GM12891 (cell line): ENCODE measurements around the gene APLP2.
A peak's percentile ranks its signal among the peaks of the same experiment; 100 is the strongest.
"Not testable (repeated sequence)": the region's sequence is repeated elsewhere in the genome, so short reads cannot be mapped to it uniquely, and the experiment has no call there.

Experiments used
- DNase-seq: peaks from one replicate; pipeline ENCODE4 v3.0.0; 2011; ENCODE audit warnings: low spot score; ENCODE audit not compliant: insufficient read length
- FAIRE-seq: peaks from 2 replicates; lab custom pipeline; 2011; peaks lifted over from hg19 to GRCh38; lab: Jason Lieb, UNC
- PAX5 ChIP-seq: IDR thresholded peaks from 2 replicates; pipeline ENCODE4 v1.6.1; 2011; ENCODE audit warnings: low read length, moderate library complexity, mild to moderate bottlenecking; ENCODE audit not compliant: insufficient read depth, severe bottlenecking
- POLR2A ChIP-seq: IDR thresholded peaks from 2 replicates; pipeline ENCODE4 v1.6.1; 2011; ENCODE audit warnings: low read depth, low read length, control low read depth
- POLR2AphosphoS5 ChIP-seq: IDR thresholded peaks from 2 replicates; pipeline ENCODE4 v1.6.1; 2011; ENCODE audit warnings: low read depth, low read length, control low read depth
- POU2F2 ChIP-seq: IDR thresholded peaks from 2 replicates; pipeline ENCODE4 v1.6.1; 2011; ENCODE audit warnings: low read depth, mild to moderate bottlenecking, control low read depth, low read length, moderate library complexity
- SPI1 ChIP-seq: IDR thresholded peaks from 2 replicates; pipeline ENCODE4 v1.6.1; 2011; ENCODE audit warnings: low read depth, low read length, control low read depth
- TAF1 ChIP-seq: IDR thresholded peaks from 2 replicates; pipeline ENCODE4 v1.6.1; 2011; ENCODE audit warnings: low read depth, low read length, control low read depth

Gene APLP2

DNA sequence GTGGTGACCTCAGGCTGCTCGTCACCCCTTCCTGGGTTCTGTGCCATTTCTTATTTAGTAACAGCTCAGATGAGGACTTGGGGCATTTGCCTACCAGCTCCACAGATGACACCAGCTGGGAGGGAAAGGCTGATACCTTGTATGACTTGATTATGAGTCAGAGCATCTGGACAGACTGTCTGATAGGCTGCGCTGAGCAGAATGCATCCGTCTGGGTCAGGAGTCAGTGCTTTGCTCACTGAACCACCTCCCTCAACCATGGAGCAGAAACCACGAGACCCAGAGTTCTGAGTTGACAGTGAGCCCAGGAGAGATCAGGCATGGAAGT lies 96.7 kb downstream of the APLP2 start:
- DNase-seq, result no peak
- TF ChIP-seq TAF1 (no peak), POU2F2 (no peak), PAX5 (no peak), SPI1 (no peak), POLR2AphosphoS5 (no peak), POLR2A (no peak)
- FAIRE-seq, result peak; percentile 78

DNA sequence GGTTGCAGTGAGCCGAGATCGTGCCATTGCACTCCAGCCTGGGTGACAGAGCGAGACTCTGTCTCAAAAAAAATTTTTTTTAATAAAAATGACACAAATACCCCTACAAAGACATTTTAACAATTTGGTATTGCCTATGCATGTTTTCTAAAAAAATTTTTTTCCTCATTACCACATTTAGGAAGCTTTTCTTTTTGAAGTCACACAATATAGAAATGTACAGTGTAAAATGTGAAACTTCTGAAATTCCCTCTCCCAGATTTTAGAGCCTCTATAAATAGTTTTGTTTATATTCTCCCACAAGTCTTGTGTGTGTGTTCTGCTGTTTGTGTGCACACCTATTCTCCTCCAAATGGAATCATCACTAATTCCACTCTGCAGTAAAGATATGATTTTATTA lies 97.5 kb downstream of the APLP2 start:
- DNase-seq, result no peak
- no peak for FAIRE-seq
- no peak for TF ChIP-seq POLR2A
- no peak for TF ChIP-seq PAX5
- no peak for TF ChIP-seq TAF1
- TF ChIP-seq SPI1, result no peak
- no peak for TF ChIP-seq POLR2AphosphoS5
- TF ChIP-seq POU2F2, result no peak

DNA sequence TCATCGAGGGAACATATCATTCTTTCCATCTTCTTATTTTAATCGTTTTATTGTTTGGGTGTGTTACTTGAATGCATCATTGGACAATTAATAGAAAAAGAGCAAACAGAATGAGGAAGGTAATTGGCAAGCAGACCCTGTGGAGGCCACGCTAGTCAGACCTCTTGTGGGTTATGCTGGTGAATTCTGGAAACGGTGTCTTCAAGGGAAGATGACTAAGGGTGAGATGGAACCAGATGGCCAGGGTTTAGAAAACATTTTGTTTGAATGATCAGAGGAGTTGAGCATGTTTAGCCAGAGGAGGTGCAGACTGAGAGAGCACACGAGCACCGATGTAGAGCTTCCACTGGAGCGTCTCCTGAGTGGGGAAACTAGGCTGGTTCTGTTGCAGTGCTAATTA lies 98.4 kb downstream of the APLP2 start:
- DNase-seq (no peak), FAIRE-seq (no peak)
- TF ChIP-seq POLR2A (no peak), SPI1 (no peak), TAF1 (no peak), POLR2AphosphoS5 (no peak), PAX5 (no peak), POU2F2 (no peak)

DNA sequence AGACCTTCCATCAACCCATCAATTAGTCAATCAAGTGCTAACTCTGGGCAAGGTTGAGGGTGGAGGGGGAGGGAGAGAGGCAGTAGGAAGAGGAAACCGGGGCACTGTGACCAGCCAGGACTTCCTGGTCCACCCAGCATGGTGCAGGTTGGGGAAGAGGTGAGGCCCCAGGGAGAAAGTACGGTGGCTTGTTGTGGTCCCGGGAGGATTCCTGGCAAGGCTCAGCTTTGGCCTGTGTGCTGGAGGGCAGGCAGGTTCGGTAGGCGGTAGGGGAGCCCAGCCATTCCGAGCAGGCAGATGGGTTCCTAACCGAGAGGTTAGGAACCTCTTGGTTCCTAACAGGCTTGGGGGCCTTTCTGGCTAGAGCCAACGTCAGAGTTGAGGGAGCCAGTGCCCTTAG lies 100.7 kb downstream of the APLP2 start:
- FAIRE-seq (no peak), DNase-seq (no peak)
- TF ChIP-seq POU2F2 (no peak), POLR2AphosphoS5 (no peak), SPI1 (no peak)

DNA sequence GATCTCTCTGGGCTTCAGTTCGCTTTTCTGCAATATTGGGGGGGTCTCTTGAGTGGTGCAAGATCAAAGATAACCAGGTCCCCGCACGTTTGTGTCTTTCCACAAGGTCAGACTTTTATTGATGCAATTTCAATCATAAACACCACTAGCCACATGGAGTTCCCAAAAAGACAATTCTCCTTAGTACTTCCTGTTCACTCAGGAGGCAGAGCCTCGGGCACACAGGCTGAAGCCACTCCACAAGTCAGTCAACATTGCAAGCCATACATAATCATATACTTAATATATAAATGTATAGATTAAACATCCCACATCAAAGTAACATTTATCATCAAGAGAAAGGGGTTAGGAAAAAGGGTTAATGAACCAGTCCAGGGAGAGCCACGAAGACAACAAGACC lies 101.8 kb downstream of the APLP2 start:
- TF ChIP-seq SPI1 (no peak), POLR2AphosphoS5 (no peak), POLR2A (no peak), TAF1 (no peak), PAX5 (no peak), POU2F2 (no peak)
- FAIRE-seq, result no peak
- DNase-seq, result no peak

DNA sequence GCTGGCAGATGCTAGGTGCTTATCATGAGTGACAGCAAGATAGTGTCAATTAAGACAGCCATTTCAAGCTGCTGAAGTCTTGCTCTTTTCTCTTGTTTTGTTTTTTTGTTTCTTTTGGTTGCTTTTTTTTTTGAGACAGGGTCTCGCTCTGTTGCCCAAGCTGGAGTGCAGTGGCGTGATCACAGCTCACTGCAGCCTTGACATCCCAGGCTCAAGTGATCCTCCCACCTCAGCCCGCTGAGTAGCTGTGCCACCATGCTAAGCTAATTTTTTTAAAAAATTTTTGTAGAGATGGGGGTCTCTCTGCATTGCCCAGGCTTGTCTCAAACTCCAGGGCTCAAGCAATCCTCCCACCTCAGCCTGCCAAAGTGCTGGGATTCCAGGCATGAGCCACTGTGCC lies 102.3 kb downstream of the APLP2 start:
- FAIRE-seq, DNase-seq: not testable (repeated sequence)

DNA sequence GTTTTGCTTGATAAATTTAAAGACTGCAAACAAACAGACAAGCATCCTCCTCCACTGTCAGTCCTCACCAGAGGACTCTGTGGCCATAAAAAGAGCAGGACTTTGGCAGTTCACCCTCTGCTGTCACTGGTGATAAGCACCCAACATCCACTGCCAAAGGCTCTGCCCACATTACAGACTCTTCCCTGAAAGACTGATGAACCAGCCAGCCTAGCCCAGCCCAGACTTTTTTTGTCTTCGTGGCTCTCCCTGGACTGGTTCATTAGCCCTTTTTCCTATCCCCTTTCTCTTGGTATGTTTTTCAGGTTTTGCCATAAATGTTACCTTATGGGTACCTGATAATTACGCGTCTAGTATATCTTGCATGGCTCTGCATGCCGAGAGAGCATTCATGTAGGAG lies 104.9 kb downstream of the APLP2 start:
- FAIRE-seq, result no peak
- DNase-seq, result no peak
- TF ChIP-seq TAF1, result no peak
- TF ChIP-seq POU2F2, result no peak
- TF ChIP-seq POLR2A, result no peak
- no peak for TF ChIP-seq PAX5
- TF ChIP-seq SPI1, result no peak
- no peak for TF ChIP-seq POLR2AphosphoS5

DNA sequence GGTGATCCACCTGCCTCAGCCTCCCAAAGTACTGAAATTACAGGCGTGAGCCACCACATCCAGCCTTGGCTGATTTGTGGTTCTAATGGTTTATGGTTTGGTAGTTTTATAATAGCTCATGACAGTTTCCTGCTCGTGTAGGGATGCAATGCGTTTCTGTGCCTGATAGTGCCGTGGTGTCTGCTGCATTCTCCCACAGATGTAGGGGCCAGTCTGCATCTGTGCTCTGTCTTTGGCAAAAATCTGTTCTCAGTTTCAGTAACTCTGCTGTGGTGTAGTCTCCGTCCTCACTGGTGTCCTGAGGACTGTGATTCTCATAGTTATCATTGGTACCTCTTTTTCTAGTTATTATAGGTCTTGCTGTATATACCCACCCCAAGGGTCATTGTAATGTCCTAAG lies 106.2 kb downstream of the APLP2 start:
- DNase-seq, result no peak
- no peak for TF ChIP-seq POLR2AphosphoS5
- TF ChIP-seq TAF1, result no peak
- TF ChIP-seq POLR2A, result no peak
- no peak for TF ChIP-seq PAX5
- no peak for TF ChIP-seq POU2F2
- no peak for TF ChIP-seq SPI1
- no peak for FAIRE-seq

DNA sequence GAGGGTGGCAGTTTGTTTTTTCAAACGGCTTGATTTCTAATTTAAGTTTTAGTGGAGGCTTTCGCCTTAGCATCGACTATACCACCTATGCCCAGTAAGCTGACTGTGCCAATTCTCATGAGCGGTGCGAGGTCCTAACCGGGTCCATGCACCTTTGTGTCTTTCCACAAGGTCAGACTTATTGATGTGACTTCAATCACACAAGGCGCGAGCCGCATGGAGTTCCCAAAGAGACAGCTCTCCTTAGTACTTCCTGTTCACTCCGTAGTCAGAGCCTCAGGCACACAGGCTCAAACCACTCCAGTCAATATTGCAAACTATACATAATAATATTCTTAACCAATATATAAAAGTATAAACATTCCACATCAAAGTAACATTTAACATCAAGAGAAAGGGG lies 108.1 kb downstream of the APLP2 start:
- TF ChIP-seq POLR2AphosphoS5, result no peak
- no peak for TF ChIP-seq PAX5
- TF ChIP-seq POU2F2, result no peak
- no peak for TF ChIP-seq SPI1
- no peak for TF ChIP-seq TAF1
- TF ChIP-seq POLR2A, result no peak
- DNase-seq (no peak), FAIRE-seq (no peak)

DNA sequence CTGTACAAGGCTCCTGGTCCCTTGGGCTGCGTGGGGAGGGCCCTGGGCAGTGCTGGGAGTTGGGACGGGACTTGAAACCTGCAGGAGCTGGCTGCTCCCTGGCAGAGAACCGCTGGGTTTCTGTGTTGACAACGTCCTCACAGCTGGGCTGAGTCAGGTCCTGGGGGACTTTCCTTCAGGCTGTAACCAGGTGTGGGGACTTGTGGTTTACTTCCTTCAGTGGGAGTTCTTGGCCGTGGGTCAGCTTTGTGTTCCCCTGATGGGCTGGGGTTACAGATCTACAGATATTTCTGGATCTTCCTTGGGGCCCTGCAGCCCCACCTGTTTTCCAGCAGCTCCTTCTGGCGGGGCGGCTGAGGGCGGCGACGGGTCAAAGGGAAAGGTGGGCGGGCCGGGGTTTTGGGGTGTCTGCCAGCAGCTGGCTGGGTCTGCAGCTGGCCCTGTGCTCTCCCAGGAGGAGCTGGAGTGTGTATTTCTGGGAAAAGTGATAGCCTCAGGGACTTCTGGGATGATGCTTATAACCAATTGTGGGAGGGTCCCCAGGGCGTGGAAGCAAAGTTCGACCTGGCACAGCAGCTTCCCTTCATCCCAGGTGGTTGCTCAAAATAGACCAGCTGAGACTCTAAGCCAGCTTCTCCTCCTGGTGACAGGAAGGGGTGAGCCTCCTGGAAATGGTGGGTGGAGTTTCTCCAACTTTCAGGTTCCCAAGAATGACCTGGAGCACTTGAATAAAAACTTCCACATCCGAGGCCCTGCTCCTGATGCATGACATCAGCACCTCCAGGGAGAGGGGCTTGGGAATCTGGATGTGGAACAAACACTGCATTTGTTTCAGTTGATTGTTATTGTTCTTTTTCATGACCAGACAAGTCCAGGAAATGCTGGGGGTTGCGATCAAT lies 109.0 kb downstream of the APLP2 start:
- TF ChIP-seq POLR2A, result no peak
- no peak for TF ChIP-seq TAF1
- TF ChIP-seq PAX5, result no peak
- no peak for TF ChIP-seq SPI1
- TF ChIP-seq POLR2AphosphoS5, result no peak
- no peak for TF ChIP-seq POU2F2
- no peak for DNase-seq

More for the DNA sequence above, 109.0 kb downstream of the APLP2 start:
- FAIRE-seq, result no peak
